SKM-1 (cell line): Measurements from ENCODE around the gene FRMD3.

Experiments used
- DNase-seq: peaks from one replicate; lab custom pipeline; 2025; ENCODE audit not compliant: unreplicated experiment; lab: John Stamatoyannopoulos, UW

The FRMD3 gene

DNA sequence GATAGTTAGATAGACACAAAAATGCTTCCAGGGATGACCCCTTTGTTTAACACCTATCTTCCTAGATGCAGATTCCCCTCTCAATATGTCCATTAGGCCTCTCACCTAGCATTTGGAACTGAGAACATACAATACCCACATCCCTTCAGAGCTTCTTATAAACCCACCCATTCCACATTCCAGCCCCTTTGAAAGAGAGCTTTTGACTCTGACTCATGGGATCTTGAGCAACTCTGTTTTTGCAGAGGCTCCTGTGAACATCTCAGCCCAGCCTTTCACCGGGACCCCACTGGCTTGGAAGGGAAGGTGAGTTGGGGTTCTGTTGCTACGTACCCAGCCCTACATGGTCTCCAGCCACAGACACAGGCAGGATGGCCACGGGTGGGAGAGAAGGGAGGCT is 195.5 kb downstream of the FRMD3 start:
- DNase-seq: no peak

GRCh38 chr9:83342006-83342405 is 196.2 kb downstream of the FRMD3 start:
- DNase-seq: no peak

- no peak for DNase-seq
These were observed 197.8 kb downstream of the FRMD3 start for GRCh38 chr9:83340451-83340850.

GRCh38 chr9:83339435-83339834 is 198.8 kb downstream of the FRMD3 start:
- DNase-seq: no peak

- no peak for DNase-seq
These were observed 201.5 kb downstream of the FRMD3 start for GRCh38 chr9:83336706-83337105.

GRCh38 chr9:83334320-83334719 is 203.9 kb downstream of the FRMD3 start:
- peak; percentile 2 for DNase-seq

- no peak for DNase-seq
These were observed 207.7 kb downstream of the FRMD3 start for GRCh38 chr9:83330207-83331196.

DNA sequence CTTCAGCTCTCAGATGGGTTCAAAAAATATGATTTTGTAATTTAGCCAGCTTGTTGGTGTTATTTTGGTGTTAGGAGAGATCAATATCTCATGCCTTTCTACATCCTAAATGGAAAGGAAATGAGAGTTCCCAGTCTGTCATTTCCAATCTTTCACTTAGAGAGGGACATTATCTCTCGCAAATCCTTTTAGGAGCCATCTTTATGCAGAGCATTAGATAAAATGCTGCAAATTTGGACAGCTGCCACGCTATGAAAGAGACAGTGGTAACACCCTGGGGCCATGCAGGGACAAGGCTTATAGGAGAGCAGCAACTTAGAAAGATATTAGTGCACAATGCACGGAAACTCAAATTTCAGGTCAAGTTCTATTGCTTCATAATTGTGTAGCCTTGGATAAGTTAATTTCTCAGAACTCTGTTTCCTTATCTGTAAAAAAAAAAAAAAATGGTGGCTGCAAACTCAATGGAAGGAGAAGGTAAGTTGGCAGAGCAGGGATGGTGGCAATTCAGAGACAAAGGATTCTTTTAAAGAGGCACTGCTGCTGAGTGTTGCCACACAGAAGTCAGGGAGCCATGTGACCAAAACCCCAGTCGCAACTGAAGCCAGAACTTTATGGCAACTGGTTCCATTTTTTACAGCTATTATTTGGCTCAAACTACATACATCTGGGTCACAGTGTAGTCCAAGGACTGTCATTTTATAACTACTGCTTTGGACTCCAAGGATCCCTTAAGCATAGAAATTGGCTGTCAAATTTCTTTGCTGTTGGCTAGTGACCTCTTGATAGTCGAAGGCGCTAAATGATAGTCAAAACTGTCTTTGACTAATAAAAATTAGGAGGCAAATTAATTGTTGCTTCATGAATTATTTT is 210.2 kb downstream of the FRMD3 start:
- no peak for DNase-seq

GRCh38 chr9:83327323-83327722 is 210.9 kb downstream of the FRMD3 start:
- no peak for DNase-seq

DNA sequence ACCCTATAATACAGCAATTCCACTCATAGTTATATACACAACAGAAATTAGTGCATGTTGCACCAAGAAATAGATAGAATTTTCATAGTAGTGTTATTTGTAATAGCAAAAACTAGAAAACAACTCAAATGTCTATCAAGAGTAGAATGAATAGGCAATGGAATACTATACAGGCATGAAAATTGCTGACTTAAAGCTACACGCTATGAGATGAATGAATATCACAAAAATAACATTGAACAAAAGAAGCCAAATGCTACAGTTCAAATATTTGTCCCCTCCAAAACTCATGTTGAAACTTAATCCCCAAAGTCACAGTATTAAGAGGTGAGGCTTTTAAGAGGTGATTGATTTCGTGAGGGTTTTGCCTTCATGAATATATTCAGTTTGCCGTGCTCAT is 215.1 kb downstream of the FRMD3 start:
- DNase-seq: no peak

GRCh38 chr9:83322438-83322837 is 215.8 kb downstream of the FRMD3 start:
- DNase-seq: no peak

- no peak for DNase-seq
These were observed 221.0 kb downstream of the FRMD3 start for GRCh38 chr9:83317244-83317643.

GRCh38 chr9:83315649-83316048 is 222.6 kb downstream of the FRMD3 start:
- DNase-seq: no peak

GRCh38 chr9:83313781-83314180 is 224.4 kb downstream of the FRMD3 start:
- DNase-seq: no peak

GRCh38 chr9:83312537-83312936 is 225.7 kb downstream of the FRMD3 start:
- no peak for DNase-seq

- DNase-seq: no peak
These were observed 231.0 kb downstream of the FRMD3 start for GRCh38 chr9:83307066-83307724.

DNA sequence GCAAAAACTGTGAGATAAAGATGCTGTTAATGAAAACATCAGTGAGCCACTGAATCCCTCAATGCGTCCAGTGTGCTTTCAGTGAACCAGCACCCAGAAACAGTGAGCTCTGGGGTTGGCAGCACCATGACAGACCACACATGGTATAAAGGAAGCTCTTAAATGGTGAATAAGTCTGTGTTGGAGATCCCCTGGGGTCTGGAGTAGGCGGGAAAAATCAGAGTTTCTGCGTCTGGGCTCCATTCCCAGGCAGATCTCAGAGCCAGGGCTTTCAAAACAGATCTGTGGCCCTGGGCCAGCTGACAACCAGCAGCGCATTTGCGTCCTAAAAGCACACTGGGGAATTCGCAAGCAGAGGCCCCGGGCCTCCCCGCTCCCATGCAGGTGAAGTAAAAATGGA is 233.5 kb downstream of the FRMD3 start:
- no peak for DNase-seq

- no peak for DNase-seq
These were observed 238.6 kb downstream of the FRMD3 start for GRCh38 chr9:83299571-83299970.

DNA sequence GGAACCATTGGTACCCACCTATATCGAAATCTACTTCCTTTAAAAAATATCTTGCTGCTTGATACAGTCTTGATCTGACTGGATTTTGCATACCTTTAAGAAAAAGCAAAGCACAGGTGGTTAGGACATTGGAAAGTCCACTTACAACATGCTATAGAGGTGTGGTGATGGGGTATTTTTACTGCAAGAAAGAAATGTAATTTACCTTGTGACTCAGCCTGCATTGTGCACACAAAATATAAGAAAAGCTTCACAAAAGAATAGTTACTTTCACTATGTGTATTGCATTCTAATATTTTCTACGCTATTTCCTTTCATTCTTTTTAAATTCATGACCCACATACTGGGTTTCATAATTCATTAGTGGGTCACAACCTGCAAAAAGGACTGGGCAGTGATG is 239.1 kb downstream of the FRMD3 start:
- DNase-seq: no peak

- DNase-seq: no peak
These were observed 242.1 kb downstream of the FRMD3 start for GRCh38 chr9:83296123-83296522.

- no peak for DNase-seq
These were observed 243.4 kb downstream of the FRMD3 start for GRCh38 chr9:83294816-83295215.
